NCI-H226 (cell line): ENCODE data around the gene TMPRSS11A.

Experiments
- DNase-seq: peaks from one replicate; pipeline ENCODE4 v3.0.0-alpha.2; 2015

TMPRSS11A gene

DNA sequence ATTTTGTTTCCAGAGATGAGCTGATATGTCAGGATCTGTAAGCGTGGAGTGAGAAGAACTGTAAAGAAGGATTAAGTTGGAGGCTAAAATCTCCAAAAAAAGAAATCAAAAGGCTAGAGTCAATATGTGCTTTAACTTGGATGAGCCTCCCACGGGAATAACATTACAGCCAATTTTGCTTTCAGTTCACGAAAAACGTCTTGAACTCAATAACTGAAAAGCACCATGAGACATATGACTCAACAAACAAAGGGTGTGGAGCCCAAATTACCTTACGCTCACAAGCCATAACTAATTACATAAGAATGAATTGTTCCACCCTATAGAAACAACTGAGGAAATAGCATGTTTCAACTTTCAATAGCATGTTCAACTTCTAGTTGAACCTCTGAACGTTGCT is 101.8 kb downstream of the TMPRSS11A start:
- DNase-seq = no peak
